Measurements from ENCODE around the gene SPINK8.

GRCh38 chr3:48297111-48297810 lies 36.2 kb downstream of the SPINK8 start:
- TF ChIP-seq EZH2 (IDR thresholded peaks at IDR 0.05; ENCODE audit: low read depth, low read length, severe bottlenecking) (no peak), MAX (IDR thresholded peaks at IDR 0.05) (no peak), CTCF (IDR thresholded peaks at IDR 0.05; ENCODE audit: control extremely low read depth in 1 of 3, insufficient read depth in 1 of 3, low read depth in 1 of 3, low read length in 3 of 3) (no peak), KDM1A (IDR thresholded peaks at IDR 0.05; ENCODE audit: borderline replicate concordance, low read length) (no peak), SIN3A (conservative IDR thresholded peaks at IDR 0.05 in 1 of 2, IDR thresholded peaks at IDR 0.05 in 1 of 2; ENCODE audit: low read depth in 1 of 2, low read length in 2 of 2) (no peak), POLR2AphosphoS5 (IDR thresholded peaks at IDR 0.05; ENCODE audit: low read depth, low read length) (no peak), EP300 (IDR thresholded peaks at IDR 0.05; ENCODE audit: borderline replicate concordance in 1 of 2, low read depth in 2 of 2, low read length in 2 of 2) (no peak), YY1 (IDR thresholded peaks at IDR 0.05; ENCODE audit: low read depth, low read length) (no peak), CHD1 (IDR thresholded peaks at IDR 0.05; ENCODE audit: low read depth, low read length) (no peak), FOSL1 (IDR thresholded peaks at IDR 0.05; ENCODE audit: insufficient read depth, low read depth, low read length) (no peak), GABPA (IDR thresholded peaks at IDR 0.05; ENCODE audit: borderline replicate concordance, insufficient read depth, low read length) (no peak)
